WERI-Rb-1 (cell line): ENCODE measurements around the gene CILP.
"Not testable (repeated sequence)": the region's sequence is repeated elsewhere in the genome, so short reads cannot be mapped to it uniquely, and the experiment has no call there.

ENCODE experiments used
- DNase-seq: peaks from one replicate; pipeline ENCODE4 v3.0.0-alpha.2; 2020
- H3K27ac ChIP-seq: fragments of 250-450 bp; sonication (Bioruptor Pico); 2 replicates; pipeline ENCODE4 v1.5.1; 2020; ENCODE audit warnings: mild to moderate bottlenecking, moderate library complexity
- H3K27me3 ChIP-seq: fragments of 250-450 bp; sonication (Bioruptor Pico); 2 replicates; pipeline ENCODE4 v1.5.1; 2021; ENCODE audit warnings: mild to moderate bottlenecking, low read depth, moderate library complexity; ENCODE audit not compliant: insufficient read depth, severe bottlenecking
- H3K36me3 ChIP-seq: fragments of 250-450 bp; sonication (Bioruptor Pico); 2 replicates; pipeline ENCODE4 v1.5.1; 2020; ENCODE audit warnings: mild to moderate bottlenecking, moderate library complexity
- H3K4me3 ChIP-seq: 2 replicates; pipeline ENCODE4 v1.5.1; 2011; ENCODE audit warnings: low read depth, mild to moderate bottlenecking, control low read depth, low read length
- H3K9me3 ChIP-seq: fragments of 250-450 bp; sonication (Bioruptor Pico); 2 replicates; pipeline ENCODE4 v1.5.1; 2021; ENCODE audit warnings: mild to moderate bottlenecking, moderate library complexity; ENCODE audit not compliant: severe bottlenecking
- TF ChIP-seq, protein P1 (sequence below): IDR thresholded peaks from 2 replicates; pipeline ENCODE4 v1.5.1; 2011; ENCODE audit warnings: low read depth, mild to moderate bottlenecking, control low read depth, inconsistent platforms, low read length

The CILP gene

DNA sequence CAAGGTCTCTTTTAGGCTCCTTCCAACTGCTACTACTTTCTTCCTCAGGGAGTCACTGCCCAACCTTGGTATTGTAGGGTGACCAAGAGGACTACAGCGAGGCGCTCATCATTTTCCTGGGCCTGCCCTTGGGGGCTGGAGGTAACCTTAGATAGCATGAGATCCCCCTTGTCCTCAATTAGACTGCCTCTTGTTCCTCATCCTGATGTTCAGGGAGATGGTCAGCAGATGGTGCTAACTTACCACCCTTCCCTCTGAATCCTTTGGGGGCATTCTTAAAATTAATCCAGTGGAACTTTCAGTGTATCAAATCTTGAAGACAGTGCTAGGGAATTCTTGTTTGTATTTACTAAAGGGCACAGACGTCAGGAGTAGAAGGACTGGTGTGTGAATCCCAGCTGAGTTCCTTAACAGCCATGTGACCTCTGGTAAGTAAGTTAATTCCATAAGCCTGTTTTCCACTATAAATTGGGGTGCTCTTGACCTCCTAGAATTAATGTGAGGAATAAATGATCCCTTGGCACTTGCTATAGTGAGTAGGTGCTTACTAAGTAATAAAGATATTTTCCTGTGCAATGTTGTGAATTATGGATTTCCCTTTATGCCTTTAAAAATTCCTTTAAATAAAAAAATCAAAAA lies 22.1 kb downstream of the CILP start:
- Histone ChIP-seq H3K36me3 (no peaks in the 10 kb centered on the region), H3K9me3 (no peaks in the 10 kb centered on the region), H3K27me3 (no peaks in the 10 kb centered on the region), H3K27ac (no peak overlapping the region), H3K4me3 (no peak overlapping the region)
- peak; percentile 42 for DNase-seq
- TF ChIP-seq, protein P1, sequence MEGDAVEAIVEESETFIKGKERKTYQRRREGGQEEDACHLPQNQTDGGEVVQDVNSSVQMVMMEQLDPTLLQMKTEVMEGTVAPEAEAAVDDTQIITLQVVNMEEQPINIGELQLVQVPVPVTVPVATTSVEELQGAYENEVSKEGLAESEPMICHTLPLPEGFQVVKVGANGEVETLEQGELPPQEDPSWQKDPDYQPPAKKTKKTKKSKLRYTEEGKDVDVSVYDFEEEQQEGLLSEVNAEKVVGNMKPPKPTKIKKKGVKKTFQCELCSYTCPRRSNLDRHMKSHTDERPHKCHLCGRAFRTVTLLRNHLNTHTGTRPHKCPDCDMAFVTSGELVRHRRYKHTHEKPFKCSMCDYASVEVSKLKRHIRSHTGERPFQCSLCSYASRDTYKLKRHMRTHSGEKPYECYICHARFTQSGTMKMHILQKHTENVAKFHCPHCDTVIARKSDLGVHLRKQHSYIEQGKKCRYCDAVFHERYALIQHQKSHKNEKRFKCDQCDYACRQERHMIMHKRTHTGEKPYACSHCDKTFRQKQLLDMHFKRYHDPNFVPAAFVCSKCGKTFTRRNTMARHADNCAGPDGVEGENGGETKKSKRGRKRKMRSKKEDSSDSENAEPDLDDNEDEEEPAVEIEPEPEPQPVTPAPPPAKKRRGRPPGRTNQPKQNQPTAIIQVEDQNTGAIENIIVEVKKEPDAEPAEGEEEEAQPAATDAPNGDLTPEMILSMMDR, result peak; percentile 67

GRCh38 chr15:65188472-65188871 lies 22.8 kb downstream of the CILP start:
- DNase-seq, H3K27ac ChIP-seq, H3K36me3 ChIP-seq, H3K27me3 ChIP-seq, H3K9me3 ChIP-seq, H3K4me3 ChIP-seq: not testable (repeated sequence)

DNA sequence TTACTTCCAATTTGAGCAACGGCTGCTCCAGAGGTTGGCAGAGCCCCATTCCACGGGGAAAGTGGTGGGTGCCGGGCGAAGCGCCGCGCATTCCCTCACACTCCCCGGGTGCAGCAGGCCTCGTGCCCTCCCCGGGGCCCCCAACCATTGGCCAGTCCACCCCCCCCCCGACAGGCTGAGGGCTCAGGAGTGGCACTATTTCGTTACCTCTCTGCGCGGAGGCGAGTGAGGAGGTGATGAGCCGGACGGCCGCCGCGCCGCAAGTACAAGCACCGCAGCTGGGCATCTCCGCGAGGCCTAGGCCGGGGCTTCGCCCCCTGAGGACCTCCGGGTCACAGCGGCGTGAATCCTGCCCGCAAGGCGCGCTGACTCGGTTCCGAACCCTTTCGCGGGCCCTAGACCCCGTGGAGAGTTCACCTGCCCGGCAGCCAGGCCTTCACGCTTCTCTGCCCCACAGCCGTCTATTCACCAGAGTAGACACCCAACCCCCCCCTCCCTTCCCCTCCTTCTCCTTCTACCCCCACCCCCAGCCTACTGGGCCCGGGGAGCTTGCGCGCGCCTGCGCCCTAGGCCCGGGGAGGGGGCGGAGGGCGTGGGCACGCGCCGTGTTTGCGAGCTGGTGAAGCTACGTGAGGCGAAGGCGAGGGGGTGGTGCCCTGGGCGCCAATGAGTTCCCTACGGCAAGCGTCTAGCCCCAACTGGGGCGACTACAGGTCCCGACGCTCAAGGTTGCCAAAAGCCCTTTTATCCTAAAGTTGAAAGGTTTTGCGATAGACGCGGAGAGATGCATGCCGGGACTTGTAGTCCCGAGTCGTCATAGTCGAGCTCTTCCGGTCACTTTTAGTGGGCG lies 26.2 kb downstream of the CILP start, which contains the start of gene CLPX:
TSS of gene CLPX (minus strand) at position 475 of the 850 bp plus-strand sequence. CDS start at position 286, 189 bp downstream.
- TF ChIP-seq, protein P1, result no peak
- DNase-seq, result peak; percentile 90
- Histone ChIP-seq H3K36me3 (peaks cover under 1% of the 10 kb centered on the region), H3K4me3 (peak within 1 kb of the TSS; percentile 86), H3K27me3 (no peaks in the 10 kb centered on the region), H3K9me3 (no peaks in the 10 kb centered on the region), H3K27ac (peak within 1 kb of the TSS; percentile 89)

DNA sequence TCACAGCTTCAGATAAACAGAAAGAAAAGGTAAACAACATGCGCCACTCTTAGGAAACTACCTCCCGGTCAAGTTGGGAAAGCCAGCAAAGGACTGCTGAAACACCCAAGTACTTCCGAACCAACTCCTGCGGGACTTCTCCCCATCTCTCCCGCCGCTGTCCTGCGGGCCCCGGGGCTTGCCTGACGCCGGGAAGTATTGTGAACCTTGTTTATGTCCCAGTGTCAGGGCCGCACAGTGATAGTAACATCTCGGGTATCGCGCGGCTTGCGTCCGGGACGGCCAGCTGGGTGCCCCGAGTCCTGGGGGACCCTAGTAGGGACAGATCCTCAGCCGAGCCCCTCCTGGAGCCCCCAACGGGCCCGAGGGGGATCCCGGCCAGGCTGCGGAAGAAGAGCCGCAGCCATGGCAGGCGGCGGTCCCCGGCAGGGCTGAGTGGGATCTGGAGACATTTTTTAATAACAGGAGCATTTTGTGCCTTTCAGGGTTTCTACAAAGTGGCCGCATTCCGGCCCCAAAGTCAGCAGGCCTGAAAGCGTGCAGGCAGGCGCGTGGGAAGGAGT lies 26.9 kb downstream of the CILP start:
- H3K4me3 ChIP-seq, result peak overlapping the region; percentile 86
- TF ChIP-seq, protein P1, result no peak
- peak overlapping the region; percentile 89 for H3K27ac ChIP-seq
- peak; percentile 22 for DNase-seq
- H3K9me3 ChIP-seq, result no peaks in the 10 kb centered on the region
- no peaks in the 10 kb centered on the region for H3K27me3 ChIP-seq
- peaks cover 7% of the 10 kb centered on the region for H3K36me3 ChIP-seq

DNA sequence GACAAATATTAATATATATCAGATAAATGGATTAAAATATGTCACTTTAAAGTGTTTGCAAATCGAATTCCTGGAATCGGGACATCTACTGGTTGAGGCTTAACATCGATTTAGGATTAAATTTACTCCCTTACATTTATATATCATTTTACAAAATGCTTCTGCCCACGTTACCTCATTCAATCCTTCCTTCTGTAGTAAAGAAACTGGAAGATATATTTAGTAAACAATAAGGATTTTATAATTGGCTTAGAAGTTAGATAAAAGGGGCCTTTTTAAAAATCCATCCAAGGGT lies 27.5 kb downstream of the CILP start:
- no peak for DNase-seq
- H3K27me3 ChIP-seq, result no peaks in the 10 kb centered on the region
- H3K4me3 ChIP-seq, result peak overlapping the region; percentile 86
- no peaks in the 10 kb centered on the region for H3K9me3 ChIP-seq
- peaks cover 13% of the 10 kb centered on the region for H3K36me3 ChIP-seq
- H3K27ac ChIP-seq, result peak overlapping the region; percentile 89; the same call in 1 of the 2 replicates
- TF ChIP-seq, protein P1, result no peak

- no peak for DNase-seq
- Histone ChIP-seq H3K36me3 (peaks cover 22% of the 10 kb centered on the region), H3K27me3 (no peaks in the 10 kb centered on the region), H3K27ac (no peak overlapping the region), H3K9me3 (no peaks in the 10 kb centered on the region), H3K4me3 (no peak overlapping the region)
- TF ChIP-seq, protein P1, result no peak
Measured at GRCh38 chr15:65182538-65182937, 28.7 kb downstream of the CILP start.

DNA sequence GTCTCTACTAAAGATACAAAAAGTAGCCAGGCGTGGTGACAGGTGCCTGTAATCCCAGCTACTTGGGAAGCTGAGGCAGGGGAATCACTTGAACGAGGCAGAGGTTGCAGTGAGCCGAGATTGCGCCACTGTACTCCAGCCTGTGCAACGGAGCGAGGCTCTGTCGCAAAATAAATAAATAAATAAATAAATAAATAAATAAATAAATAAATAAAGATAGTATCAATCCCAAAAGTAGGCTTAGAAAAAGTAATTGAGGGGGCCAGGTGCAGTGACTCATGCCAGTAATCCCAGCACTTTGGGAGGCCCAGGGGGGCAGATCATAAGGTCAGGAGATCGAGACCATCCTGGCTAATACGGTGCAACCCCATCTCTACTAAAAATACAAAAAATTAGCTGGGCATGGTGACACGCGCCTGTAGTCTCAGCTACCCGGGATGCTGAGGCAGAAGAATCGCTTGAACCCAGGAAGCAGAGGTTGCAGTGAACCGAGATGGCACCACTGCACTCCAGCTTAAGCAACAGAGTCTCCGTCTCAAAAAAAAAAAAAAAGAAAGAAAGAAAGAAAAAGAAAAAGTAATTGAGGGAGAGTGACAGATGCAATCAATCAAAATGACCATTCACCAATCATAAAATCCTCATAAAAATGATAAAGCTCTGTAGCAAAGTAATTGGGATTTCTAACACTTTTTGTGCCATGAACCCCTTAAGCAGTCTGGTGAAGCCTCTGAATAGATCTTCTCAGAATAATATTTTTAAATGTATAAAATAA lies 29.5 kb downstream of the CILP start:
- H3K4me3 ChIP-seq, H3K27ac ChIP-seq, H3K9me3 ChIP-seq, DNase-seq, H3K27me3 ChIP-seq: not testable (repeated sequence)
- peaks cover 28% of the 10 kb centered on the region for H3K36me3 ChIP-seq
